OCI-M2 (cell line): ENCODE measurements around the gene MORF4L1.
"Not testable (repeated sequence)": the region's sequence is repeated elsewhere in the genome, so short reads cannot be mapped to it uniquely, and the experiment has no call there.

Experiments used
- DNase-seq: peaks from one replicate; lab custom pipeline; 2025; ENCODE audit not compliant: unreplicated experiment; lab: John Stamatoyannopoulos, UW

The MORF4L1 gene, protein sequence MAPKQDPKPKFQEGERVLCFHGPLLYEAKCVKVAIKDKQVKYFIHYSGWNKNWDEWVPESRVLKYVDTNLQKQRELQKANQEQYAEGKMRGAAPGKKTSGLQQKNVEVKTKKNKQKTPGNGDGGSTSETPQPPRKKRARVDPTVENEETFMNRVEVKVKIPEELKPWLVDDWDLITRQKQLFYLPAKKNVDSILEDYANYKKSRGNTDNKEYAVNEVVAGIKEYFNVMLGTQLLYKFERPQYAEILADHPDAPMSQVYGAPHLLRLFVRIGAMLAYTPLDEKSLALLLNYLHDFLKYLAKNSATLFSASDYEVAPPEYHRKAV

DNA sequence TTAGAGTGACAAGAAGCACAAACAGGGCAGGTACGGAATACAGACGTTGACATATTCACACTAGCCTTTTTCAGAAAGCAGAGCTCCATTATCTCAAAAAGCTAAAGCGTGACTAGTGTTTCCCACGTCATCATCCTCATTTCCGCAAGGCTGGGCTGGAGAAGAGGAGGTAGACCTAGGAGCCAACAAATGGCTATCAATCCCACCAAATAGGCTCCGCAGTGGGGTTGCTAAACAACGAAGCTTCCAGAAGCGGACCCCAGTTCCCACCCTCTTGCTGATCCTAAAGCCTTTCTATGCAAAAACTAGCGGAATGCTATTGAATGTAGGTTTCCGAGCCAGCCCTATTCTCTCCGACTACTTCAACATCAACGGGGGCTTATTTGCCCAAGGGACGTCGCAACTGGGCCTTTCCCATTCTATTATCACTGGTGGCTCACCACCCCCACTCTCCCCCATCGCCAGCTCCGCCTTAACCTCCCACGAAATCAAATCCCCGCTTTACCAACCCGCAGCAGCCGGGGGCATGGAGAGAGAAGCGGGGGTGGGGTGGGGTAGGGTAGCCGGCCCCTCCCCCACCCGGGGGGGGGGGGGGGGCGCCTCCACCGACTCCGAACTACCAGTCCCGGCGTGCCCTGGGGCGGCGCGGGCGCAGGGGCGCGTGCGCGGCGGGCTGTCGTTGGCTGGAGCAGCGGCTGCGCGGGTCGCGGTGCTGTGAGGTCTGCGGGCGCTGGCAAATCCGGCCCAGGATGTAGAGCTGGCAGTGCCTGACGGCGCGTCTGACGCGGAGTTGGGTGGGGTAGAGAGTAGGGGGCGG is at the start of gene MORF4L1:
TSS of gene MORF4L1 (plus strand) at position 736 of the 817 bp plus-strand sequence. CDS start 128 bp downstream, outside the sequence.
- peak; percentile 60 for DNase-seq

DNA sequence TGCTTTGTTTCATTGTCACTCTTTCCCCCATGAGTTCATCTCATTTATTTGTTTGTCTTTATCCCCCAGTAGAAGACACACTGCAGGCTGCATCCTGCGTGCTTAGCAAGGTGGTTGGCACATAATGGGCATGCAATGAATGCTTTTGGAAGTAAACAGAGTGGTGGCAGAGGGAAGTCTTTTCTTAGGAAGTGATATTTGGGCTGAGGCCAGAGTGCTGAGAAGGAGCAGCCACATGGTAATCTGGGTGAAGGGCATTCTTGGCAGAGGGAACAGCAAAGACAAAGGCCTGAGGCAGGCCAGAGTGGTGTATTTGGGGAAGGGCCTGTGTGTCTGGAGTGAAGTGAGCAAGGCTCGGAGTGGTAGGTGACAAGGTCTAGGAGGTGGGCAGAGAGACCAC is 43.8 kb upstream of the MORF4L1 start:
- DNase-seq = no peak

DNA sequence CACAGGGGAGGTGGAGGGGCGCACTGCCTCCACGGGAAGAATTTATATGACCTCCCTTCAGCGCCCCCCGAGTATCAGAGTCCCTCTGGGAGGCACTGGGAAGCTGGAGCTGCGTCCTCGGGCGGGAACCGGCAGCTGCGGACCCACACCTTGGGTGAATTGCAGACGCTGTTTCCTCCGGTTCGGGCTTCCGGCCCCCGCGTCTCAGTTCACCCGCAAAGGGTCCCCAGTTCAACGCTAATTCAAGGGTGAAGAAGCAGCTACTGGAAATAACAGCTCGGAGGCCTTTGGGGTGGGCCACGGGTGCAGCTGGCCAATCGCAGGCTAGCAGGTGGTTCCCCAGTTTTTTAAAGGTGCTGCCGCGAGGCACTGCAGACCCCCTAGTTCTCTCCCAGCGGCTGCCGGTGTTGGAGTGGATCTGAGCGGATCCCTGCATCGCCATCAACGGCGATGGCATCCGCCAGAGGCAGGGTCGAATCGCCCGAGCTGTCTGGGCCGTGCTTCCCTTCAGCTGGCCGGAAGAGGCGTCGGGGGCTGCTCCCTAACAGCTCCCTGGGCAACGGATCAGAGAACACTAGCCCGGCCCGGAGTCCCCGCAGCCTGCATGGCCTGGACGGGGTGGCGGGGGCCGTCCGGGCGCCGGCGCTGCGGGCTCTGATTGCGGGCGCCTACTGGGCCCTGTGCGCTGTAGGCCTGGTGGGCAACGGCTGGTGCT is 42.0 kb upstream of the MORF4L1 start:
- no peak for DNase-seq

DNA sequence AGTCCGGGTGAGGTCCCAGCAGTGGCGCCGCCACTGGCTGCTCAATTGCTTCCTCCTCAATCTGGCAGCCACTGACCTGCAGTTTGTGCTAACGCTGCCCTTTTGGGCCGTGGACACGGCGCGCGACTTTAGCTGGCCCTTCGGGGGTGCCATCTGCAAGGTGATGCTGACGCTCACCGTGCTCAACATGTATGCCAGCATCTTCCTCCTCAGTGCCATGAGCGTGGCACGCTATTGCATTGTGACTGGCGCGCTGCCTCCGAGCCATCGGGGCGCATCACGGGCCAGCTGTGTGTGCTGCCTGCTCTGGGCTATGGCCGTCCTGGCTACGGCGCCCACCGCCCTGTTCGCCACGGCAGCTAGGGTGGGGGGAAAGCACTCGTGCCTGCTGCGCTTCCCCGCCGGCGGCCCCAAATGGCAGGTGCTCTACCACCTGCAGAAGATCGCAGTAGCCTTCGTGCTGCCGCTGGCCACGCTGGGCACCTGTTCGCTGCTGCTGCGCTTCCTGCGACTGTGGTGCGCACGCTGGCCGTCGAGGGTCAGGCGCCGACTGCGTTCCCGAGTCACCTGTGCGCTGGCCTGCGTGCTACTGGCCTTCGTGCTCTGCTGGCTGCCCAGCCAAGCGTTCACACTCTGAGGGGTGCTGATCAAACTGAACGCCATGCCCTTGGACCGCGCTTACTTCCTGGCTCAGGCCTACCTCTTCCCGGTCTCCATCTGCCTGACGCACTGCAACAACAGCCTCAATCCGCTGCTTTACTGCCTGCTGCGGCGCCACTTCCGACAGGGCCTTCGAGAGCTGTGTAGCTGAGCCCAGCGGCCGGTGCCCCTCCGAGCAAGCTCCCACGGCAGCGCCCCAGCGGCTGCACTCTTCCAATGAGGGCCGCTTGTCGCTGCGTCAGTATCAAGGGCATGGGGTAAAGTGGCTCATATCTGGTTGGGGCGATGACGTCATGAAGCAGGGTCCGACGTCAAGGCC is 41.2 kb upstream of the MORF4L1 start:
- no peak for DNase-seq

DNA sequence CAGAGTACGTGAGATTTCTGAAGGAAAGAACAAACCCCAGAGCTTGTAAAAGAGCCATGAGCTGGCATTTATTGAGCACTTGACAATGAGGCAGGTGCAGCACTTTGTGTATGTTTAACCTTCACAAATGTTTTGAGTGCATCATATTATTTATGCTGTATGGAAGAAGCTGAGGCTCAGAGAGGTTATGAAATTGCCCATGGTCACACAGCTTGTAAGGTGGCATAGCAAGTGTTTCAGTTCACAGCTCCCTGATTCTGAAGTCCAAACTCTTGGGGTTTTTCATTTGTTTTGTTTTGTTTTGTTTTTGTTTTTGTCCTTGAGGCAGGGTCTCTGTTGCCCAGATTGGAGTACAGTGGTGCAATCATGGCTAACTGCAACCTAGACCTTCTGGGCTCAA is 36.4 kb upstream of the MORF4L1 start:
- no peak for DNase-seq

DNA sequence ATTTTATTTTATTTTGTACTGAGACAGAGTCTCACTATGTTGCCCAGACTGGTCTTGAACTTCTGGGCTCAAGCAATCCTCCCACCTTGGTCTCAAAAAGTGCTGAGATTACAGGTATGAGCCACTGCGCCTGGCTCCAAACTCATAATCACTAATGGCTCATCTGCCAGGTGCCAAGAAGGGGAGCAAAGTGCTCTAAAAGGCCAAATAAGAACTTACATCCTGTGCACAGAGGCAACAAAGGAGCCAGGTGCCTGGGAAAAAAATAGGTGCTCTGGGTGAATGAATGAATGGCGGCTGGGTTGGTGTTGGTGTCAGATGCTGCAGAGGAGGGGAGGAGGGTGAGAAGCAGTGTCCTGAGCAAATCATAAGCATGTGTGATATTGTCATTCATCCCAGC is 35.6 kb upstream of the MORF4L1 start:
- no peak for DNase-seq

DNA sequence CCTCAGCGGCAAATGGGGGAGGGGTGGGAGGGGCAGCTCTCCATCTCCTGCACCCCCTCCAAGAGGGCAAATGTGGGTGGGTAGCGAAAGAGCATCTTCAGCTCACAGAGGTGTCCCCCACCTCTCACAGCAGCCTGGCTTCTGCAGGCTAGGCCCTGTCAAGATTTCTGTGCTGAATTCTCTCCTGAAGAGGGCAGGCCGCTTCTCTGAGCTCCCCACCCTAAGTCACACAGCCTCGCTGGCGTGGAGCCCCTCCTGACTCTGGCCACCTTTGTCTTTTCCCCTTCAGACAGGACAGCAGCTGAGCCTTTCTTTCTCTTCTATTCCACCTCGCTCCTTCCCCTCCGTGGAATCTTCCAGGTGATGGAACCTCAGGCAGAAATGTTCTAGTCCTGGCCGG is 35.1 kb upstream of the MORF4L1 start:
- DNase-seq = no peak

DNA sequence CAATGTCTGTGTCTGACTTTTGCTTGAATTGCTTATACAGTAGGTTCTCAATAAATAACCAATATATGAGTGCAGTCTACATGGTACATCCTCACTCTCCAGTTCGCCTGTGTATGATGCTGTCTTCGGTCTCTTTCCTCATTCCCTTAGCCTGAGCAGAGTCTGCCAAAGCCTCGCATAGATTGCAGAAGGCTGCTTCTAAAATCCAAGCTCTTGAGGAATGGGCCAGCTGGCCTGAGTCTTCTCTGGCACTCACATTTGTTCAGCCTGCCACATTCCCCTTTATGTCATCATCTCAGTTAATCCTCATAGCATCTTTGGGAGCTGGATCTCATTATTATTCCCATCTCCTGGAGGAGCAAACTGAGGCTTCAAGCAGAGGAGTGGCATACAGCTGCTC is 34.2 kb upstream of the MORF4L1 start:
- no peak for DNase-seq

DNA sequence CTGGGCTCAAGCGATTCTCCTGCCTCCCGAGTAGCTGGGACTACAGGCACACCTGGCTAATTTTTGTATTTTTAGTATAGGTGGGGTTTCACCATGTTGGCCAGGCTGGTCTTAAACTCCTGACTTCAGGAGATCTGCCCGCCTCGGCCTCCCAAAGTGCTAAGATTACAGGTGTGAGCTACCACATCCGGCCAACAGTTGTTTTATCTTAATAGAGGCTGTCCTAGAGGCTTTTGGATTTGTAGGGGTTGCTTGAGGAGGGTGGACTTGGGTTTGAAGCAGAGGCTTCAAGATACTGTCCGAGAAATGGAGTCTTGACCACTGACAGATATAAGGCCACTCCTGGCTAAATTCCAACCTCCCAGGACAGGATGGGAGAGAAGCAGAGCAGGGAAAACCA is 33.5 kb upstream of the MORF4L1 start:
- DNase-seq = not testable (repeated sequence)

DNA sequence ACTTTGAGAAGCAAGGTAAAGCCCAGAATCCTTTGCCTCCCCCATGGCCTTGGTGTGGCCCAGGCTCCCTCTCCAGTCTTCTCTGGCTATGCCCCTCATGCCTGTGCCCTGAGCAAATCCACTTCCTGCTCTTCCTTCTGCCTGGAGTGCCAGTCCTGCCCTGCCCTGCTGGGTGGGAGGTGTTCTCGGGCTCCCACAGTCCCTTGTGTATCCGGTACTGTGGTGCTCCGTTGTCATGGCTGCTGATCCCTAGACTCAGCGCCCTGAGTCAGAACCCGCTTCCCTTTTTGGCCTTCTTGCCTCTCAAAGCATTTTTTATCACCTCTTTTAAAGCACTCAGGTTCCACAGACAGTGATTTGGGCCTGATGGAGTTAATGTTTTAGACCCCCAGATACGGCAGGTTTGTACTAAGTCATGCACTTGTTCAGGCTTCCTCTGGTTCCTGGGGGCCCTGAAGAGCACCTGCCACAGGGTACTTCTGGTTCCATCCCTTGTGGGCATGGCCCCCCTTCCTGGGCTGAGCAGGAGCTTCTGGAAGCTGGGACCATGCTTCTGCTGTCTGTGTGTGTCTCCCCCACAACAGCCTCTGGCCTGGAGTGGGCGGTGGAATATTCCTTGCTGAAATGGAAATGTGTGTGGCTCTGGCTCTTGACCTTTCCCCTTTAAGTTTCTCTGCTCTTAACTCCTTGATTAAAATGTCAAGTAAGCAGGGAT is 31.9 kb upstream of the MORF4L1 start:
- no peak for DNase-seq

DNA sequence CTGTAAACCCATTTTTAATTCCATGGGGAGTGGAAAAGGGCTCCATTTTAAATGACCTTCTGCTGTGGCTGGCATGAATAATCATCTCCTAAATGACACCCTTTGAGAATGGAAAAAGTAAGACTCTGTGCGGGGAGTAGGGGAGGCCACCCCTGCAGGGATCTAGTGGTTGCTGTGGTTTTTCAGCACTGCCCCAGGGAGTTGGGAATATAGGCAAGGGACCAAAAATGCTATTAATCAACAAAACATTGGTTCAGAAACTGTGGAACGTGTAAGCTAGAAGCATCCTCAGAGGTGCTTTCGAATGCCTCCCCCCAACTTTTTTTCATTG is 31.3 kb upstream of the MORF4L1 start:
- no peak for DNase-seq

DNA sequence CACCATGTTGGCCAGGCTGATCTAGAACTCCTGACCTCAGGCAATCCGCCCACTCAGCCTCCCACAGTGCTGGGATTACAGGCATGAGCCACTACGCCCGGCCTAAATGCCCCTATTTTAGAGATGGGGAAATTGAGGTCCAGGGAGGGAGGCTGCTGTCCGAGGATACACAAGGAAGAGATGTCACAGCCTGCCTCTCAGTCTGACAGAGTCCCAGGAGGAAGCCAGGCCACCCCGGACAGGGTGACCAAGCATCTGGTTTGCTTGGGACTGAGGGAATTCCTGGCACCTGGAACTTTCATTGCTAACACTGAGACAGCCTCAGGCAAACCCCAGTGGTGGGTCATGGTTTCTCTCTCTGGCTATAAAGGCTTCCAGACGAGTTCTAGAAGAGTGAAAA is 30.8 kb upstream of the MORF4L1 start:
- DNase-seq = no peak

DNA sequence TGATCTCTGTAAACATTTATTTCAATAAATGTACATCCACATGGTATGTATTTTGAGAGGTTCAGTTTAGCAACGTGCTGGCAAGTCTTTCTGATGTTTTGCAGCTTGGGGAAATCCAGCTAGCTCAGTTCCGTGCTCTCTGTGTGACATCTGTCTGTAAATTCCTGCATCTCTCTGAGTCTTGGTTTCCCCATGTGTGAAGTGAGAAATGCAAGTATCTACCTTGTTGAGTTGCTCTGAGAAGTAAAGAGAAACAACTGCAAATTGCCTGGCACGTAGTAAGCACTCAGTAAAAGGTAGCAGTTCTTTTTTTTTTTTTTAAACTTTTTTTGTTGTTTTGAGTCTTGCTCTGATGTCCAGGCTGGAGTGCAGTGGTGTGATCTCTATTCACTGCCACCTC is 30.2 kb upstream of the MORF4L1 start:
- DNase-seq = no peak

DNA sequence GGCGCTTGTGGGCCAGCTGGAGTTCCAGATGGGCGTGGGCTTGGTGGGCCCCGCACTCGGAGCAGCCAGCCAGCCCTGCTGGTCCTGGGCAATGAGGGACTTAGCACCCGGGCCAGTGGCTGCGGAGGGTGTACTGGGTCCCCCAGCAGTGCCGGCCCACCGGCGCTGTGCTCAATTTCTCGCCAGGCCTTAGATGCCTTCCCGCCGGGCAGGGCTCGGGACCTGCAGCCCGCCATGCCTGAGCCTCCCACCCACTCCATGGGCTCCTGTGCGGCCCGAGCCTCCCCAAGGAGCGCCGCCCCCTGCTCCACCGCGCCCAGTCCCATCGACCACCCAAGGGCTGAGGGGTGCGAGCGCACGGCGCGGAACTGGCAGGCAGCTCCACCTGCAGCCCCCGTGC is 25.8 kb upstream of the MORF4L1 start:
- not testable (repeated sequence) for DNase-seq

DNA sequence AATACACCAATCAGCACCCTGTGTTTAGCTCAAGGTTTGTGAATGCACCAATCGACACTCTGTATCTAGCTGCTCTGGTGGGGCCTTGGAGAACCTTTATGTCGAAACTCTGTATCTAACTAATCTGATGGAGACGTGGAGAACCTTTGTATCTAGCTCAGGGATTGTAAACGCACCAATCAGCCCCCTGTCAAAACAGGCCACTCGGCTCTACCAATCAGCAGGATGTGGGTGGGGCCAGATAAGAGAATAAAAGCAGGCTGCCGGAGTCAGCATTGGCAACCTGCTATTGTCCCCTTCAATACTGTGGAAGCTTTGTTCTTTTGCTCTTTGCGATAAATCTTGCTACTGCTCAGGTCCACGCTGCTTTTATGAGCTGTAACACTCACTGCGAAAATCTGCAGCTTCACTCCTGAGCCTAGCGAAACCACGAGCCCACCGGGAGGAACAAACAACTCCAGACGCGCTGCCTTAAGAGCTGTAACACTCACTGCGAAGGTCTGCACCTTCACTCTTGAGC is 25.2 kb upstream of the MORF4L1 start:
- DNase-seq = not testable (repeated sequence)

DNA sequence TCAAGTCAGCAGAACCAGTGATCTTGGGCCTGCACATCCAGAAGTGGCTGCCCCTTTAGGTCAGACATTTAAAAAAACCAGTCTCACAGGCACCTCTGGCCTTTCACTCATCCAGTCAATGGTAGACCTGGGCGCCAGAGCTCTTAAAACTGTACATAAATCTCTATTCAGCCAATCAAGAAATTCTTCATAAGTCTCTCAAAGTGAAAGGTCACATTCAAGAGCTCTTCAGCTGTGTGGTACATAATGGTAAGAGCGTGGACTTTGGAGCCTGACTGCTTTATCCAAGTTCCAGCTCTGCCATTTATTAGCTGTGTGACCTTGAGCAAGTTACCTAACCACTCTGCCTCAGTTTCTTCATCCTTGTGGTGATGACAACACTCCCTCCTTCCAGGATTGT is 22.3 kb upstream of the MORF4L1 start:
- no peak for DNase-seq

DNA sequence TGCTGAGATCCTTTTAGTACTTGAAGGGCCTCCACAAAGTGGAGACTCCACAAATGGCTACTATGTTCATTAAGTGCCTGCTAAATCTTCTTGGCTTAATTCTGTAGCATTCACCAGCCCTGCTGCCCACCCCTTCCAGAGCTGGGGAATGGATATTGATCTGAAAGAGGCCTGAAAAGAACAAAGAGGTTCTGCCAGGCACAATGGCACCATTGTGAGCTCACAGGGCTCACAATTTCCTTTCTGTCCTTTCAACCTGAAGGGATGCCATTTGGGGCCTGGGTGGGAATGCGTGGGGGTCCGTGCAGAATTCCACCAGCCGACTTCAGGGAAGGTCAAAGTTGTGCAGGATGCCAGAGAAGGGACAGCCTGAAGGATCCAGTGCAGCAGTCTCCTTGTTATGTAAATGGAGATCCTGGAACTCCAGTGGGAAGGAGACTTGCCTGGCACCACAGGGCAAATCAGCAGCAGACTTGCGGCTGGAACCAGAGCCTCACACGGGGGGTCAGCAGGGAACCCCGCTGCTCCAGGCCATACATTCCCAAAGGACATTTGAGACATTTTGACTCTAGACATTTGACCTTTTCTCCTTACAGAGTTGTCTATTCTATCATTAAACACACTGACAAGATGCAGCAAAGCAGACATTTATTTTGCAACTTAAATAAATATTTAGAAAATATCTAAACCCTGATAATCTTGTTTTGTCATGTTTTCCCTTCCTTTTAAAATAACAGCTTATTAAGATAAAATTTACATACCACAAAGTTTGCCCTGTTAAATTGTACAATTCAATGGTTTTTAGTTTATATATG is 21.5 kb upstream of the MORF4L1 start:
- no peak for DNase-seq

DNA sequence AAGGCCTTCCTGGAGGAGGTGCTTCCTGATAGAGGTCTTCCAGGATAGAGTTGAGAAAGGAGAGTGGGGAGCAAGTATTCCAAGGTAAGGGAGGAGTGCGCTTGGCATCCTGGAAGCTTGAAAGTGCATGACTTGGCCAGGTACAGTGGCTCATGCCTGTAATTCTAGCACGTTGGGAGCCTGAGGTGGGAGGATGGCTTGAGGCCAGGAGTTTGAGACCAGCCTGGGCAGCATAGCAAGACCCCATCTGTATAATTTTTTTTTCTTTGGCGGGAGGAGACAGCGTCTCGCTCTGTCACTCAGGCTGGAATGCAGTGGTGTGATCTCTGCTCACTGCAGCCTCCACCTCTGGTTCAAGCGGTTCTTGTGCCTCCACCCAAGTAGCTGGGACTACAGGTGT is 19.2 kb upstream of the MORF4L1 start:
- no peak for DNase-seq

DNA sequence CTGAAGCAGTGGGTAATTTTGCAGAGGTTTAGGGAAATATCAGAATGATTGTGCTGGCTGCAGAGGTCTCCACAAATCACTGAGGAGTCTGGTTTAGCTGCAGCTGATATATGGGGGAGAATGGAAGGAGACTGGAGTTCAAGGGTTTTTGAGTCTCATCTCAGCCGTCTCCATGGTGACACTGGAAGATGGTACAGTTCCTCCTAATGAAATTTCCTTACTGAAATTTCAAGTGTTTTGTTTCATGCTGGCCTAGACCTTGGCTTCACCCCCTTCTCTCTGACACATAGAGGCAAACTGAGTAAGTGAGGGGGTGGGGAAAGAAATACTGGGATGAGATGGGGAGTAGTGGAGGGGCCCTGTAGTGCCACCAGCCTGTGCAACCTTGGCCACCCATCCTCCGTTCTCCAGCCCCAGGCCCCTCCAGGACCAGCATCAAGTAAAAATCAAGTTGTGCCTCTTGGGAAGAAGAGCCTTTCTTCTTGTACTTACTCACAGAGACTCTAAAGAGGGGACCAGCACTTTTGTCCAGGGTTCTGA is 17.8 kb upstream of the MORF4L1 start:
- DNase-seq = no peak
